Spleen (tissue), 11 donors: ENCODE results near the gene PSORS1C2. TPM values are rescaled to one million over a fixed set of nuclear protein-coding genes. Genes with fewer than 3 reads are reported as not detected.

Experiments used
- DNase-seq: peaks from one replicate; pipeline ENCODE4 v3.0.0-alpha.2; 2020
- H3K27ac ChIP-seq, 8 donors: fragments of 200-600 bp; sonication (generic) in 7 of 8; 1 replicate in 4 of 8; 2 replicates in 4 of 8; pipeline versions ENCODE4 v1.5.0 to v1.8.0; 2016 to 2021; ENCODE audit warnings: inconsistent platforms in 4 of 8, mild to moderate bottlenecking in 4 of 8, moderate library complexity in 1 of 8
- H3K27me3 ChIP-seq, 7 donors: fragments of 200-600 bp; sonication (generic) in 6 of 7; replicated peaks in 1 of 7; 1 replicate in 4 of 7; 2 replicates in 3 of 7; pipeline versions ENCODE4 v1.5.0 to v1.8.0; 2016 to 2021; ENCODE audit warnings: inconsistent platforms in 3 of 7, mild to moderate bottlenecking in 1 of 7
- H3K36me3 ChIP-seq, 6 donors: fragments of 200-600 bp; sonication (generic) in 5 of 6; 1 replicate in 4 of 6; 2 replicates in 2 of 6; pipeline versions ENCODE4 v1.5.0 to v1.8.0; 2016 to 2021; ENCODE audit warnings: inconsistent platforms in 2 of 6
- H3K4me1 ChIP-seq, 6 donors: fragments of 200-600 bp; sonication (generic) in 5 of 6; 1 replicate in 3 of 6; 2 replicates in 3 of 6; pipeline versions ENCODE4 v1.5.0 to v1.8.0; 2016 to 2021; ENCODE audit warnings: inconsistent platforms in 3 of 6
- H3K4me3 ChIP-seq, 8 donors: fragments of 200-600 bp; sonication (generic) in 7 of 8; 1 replicate in 4 of 8; 2 replicates in 4 of 8; pipeline versions ENCODE4 v1.5.0 to v1.8.0; 2016 to 2021; ENCODE audit warnings: inconsistent platforms in 4 of 8, mild to moderate bottlenecking in 4 of 8, moderate library complexity in 2 of 8
- H3K9me3 ChIP-seq, 8 donors: fragments of 200-600 bp; sonication (generic) in 7 of 8; 1 replicate in 4 of 8; 2 replicates in 4 of 8; pipeline versions ENCODE4 v1.5.0 to v1.8.0; 2016 to 2021; ENCODE audit warnings: inconsistent platforms in 4 of 8
- POLR2A ChIP-seq, 3 donors: fragments of 450-650 bp; IDR thresholded peaks; one replicate each; pipeline ENCODE4 v1.5.1; 2017; ENCODE audit warnings: antibody characterized with exemption in 3 of 3, mild to moderate bottlenecking in 1 of 3
- POLR2AphosphoS5 ChIP-seq, 3 donors: sonication (generic); formaldehyde crosslinking; IDR thresholded peaks; one replicate each; pipeline ENCODE4 v1.5.1; 2017; ENCODE audit warnings: antibody characterized with exemption in 3 of 3
- WGBS, 5 donors: extraction: QIAGEN DNeasy Blood & Tissue Kit in 3 of 5; methylation state at CpG; one replicate each; pipeline versions ENCODE4 v1.1.5 to v1.1.7; 2013 to 2018; 5-methylcytosine and 5-hydroxymethylcytosine counted together
- intact Hi-C: fragments of 100-400 bp; cut with DNase I; formaldehyde crosslinking; loops from one replicate; pipeline ENCODE4 v1.15.0; 2023; ENCODE audit warnings: low total_unique reads
- polyA plus RNA-seq, 3 donors: library from polyadenylated mRNA; stranded (reverse); fragments of 200-250 nt; gene quantifications; one replicate each; pipeline ENCODE4 v1.2.1, GENCODE V29; 2013
- total RNA-seq, 7 donors: library from RNA; depleted of rRNA in 3 of 7; stranded (reverse); fragments of >200 nt in 3 of 7; fragmentation: NEBNext Ultra II Directional in 4 of 7; extraction: Animal tissue kit (Norgen Biotek cat#: 25700) in 4 of 7; gene quantifications; one replicate each; pipeline versions ENCODE4 v1.1.0 to v1.2.1, GENCODE V29; 2016 to 2021
- TF ChIP-seq, protein P1 (sequence below), 11 experiments: fragments of 200-600 bp in 7 of 11; fragments of 450-650 bp in 4 of 11; sonication (generic) in 4 of 11; IDR thresholded peaks in 8 of 11; conservative IDR thresholded peaks in 3 of 11; 1 replicate in 7 of 11; 2 replicates in 4 of 11; pipeline versions ENCODE4 v1.4.0 to v1.8.0; 2016 to 2021; ENCODE audit warnings: antibody characterized with exemption in 11 of 11, inconsistent platforms in 4 of 11, mild to moderate bottlenecking in 1 of 11
- donor health status: healthy with polysubstance abuse.
- donor health status: DM: no; HTN: no; CAD: no; lungs with moderate emphysema.
- donor health status: DM: no; HTN: no; CAD: no.
- donor health status: Bipolar disorder and iron deficiency.
- donor health status: healthy.
- donor health status: DM: no; HTN: no; CAD: no.
- donor health status: DM: yes; HTN: yes; CAD: no.

Gene PSORS1C2
- total and polyA plus RNA-seq, 10 donors, result not detected

DNA sequence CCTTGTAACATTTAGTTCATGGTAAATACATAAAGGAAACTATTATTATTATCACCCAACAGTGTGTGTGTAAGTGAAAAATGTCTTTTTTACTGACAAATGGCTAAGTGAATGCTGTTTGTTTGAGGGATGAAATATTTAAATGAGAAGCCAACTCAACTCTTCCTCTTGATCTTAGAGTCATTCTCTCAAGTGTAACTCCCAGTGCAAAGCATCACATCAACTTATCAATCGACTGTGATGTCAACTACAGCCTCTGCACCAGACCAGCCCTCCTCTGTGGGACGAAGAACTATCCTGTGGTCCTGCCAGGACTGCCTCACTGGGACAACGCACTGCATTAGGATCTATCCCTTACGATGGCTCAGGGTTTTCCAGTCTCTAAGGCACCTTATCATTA lies 31.8 kb downstream of the PSORS1C2 start:
- H3K27me3 ChIP-seq, result peaks cover 0 to 32% (median 0%) of the 10 kb centered on the region in 7 donors
- no peak overlapping the region for H3K4me3 ChIP-seq
- no peak for DNase-seq
- no peaks in the 10 kb centered on the region for H3K4me1 ChIP-seq
- H3K9me3 ChIP-seq, result no peaks in the 10 kb centered on the region
- TF ChIP-seq POLR2A (IDR thresholded peaks at IDR 0.05), result no peak
- no peak for TF ChIP-seq POLR2AphosphoS5 (IDR thresholded peaks at IDR 0.05)
- TF ChIP-seq, protein P1, sequence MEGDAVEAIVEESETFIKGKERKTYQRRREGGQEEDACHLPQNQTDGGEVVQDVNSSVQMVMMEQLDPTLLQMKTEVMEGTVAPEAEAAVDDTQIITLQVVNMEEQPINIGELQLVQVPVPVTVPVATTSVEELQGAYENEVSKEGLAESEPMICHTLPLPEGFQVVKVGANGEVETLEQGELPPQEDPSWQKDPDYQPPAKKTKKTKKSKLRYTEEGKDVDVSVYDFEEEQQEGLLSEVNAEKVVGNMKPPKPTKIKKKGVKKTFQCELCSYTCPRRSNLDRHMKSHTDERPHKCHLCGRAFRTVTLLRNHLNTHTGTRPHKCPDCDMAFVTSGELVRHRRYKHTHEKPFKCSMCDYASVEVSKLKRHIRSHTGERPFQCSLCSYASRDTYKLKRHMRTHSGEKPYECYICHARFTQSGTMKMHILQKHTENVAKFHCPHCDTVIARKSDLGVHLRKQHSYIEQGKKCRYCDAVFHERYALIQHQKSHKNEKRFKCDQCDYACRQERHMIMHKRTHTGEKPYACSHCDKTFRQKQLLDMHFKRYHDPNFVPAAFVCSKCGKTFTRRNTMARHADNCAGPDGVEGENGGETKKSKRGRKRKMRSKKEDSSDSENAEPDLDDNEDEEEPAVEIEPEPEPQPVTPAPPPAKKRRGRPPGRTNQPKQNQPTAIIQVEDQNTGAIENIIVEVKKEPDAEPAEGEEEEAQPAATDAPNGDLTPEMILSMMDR (IDR thresholded peaks at IDR 0.05 in 8 of 11, conservative IDR thresholded peaks at IDR 0.05 in 3 of 11), result no peak
- H3K36me3 ChIP-seq, result no peaks in the 10 kb centered on the region
- intact Hi-C loops, result no loop called here
- H3K27ac ChIP-seq, result no peak overlapping the region
- 54 to 92% (median 73%) methylated on average over 4 of the region's 4 CpGs for WGBS, 5 donors

DNA sequence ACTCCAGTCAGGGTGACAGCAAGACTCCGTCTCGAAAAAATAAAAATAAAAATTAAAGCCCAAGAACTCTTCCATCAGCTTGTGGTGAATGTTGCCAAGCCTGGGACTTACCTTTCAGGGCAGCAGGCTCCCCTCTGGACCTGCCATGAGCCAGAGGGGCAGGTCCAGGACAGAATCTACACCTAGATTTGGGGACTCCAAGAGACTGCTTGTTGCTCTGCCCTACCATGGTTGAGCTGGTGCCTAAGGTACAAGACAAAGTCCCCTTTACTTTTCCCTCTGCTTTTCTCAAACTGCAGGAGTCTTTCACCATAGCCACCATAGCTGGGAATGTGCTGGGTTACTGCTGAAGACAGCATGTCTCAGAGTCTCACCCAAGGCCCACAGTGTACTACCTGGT lies 35.7 kb downstream of the PSORS1C2 start:
- H3K36me3 ChIP-seq, result no peaks in the 10 kb centered on the region
- H3K4me3 ChIP-seq, result no peak overlapping the region
- no peak for TF ChIP-seq POLR2A (IDR thresholded peaks at IDR 0.05)
- no peak for TF ChIP-seq POLR2AphosphoS5 (IDR thresholded peaks at IDR 0.05)
- TF ChIP-seq, protein P1 (IDR thresholded peaks at IDR 0.05 in 8 of 11, conservative IDR thresholded peaks at IDR 0.05 in 3 of 11), result no peak
- H3K4me1 ChIP-seq, result no peaks in the 10 kb centered on the region
- DNase-seq, result no peak
- no peaks in the 10 kb centered on the region for H3K9me3 ChIP-seq
- intact Hi-C loops, result no loop called here
- no peak overlapping the region for H3K27ac ChIP-seq
- 93 to 99% (median 97%) methylated on average over 2 of the region's 2 CpGs for WGBS, 5 donors
- no peaks in the 10 kb centered on the region for H3K27me3 ChIP-seq

DNA sequence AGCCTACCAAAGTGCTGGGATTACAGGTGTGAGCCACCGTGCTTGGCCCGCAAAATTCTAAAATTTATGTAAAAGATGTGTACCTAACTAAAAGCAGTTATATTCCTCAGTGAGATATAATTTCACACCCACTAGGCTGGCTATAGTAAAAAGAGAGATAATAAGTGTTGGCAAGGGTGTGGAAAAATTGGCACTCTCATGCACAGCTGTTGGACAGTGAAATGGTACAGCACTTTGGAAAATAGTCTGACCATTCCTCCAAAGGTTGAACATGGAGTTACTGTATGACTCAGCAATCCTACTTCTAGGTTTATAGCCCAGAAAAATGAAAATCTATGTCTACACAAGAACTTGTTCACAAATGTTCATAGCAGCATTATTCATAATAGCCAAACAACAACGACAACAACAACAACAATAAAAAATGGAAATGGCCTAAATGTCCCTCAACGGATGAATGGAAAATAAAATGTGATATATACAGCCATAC lies 40.4 kb downstream of the PSORS1C2 start:
- Histone ChIP-seq H3K36me3 (no peaks in the 10 kb centered on the region), H3K9me3 (no peaks in the 10 kb centered on the region), H3K4me3 (no peak overlapping the region), H3K4me1 (peaks cover 11 to 42% (median 30%) of the 10 kb centered on the region in 6 donors), H3K27me3 (no peaks in the 10 kb centered on the region), H3K27ac (no peak overlapping the region)
- TF ChIP-seq POLR2A (IDR thresholded peaks at IDR 0.05) (no peak), POLR2AphosphoS5 (IDR thresholded peaks at IDR 0.05) (no peak)
- TF ChIP-seq, protein P1 (IDR thresholded peaks at IDR 0.05 in 8 of 11, conservative IDR thresholded peaks at IDR 0.05 in 3 of 11), result no peak
- 86 to 97% (median 92%) methylated on average over 4 of the region's 4 CpGs for WGBS, 5 donors
- intact Hi-C loops, result no loop called here
- no peak for DNase-seq

DNA sequence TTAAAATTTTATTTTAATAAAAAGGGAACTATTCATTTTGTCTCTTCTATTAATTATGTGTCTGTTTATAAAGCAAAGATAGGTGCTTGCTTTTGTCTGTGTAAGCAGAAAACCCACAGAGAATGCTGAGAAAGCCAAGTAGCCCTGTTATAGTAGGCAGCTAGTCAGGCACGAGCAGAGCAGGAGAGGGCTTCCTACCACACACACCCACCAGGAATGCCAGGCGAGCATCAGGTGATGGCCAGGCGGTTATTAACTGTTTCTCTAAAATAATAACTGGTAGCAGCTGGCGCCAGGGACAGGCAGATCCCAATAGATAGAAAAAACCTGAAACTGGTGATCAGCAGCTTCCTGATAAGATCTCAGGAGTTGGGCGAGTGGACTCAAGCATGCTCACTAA lies 42.2 kb downstream of the PSORS1C2 start:
- TF ChIP-seq POLR2AphosphoS5 (IDR thresholded peaks at IDR 0.05) (no peak), POLR2A (IDR thresholded peaks at IDR 0.05) (no peak)
- TF ChIP-seq, protein P1 (IDR thresholded peaks at IDR 0.05 in 8 of 11, conservative IDR thresholded peaks at IDR 0.05 in 3 of 11), result no peak
- H3K27ac ChIP-seq, result no peak overlapping the region
- intact Hi-C loops, result no loop called here
- H3K36me3 ChIP-seq, result no peaks in the 10 kb centered on the region
- DNase-seq, result no peak
- no peaks in the 10 kb centered on the region for H3K9me3 ChIP-seq
- WGBS, 5 donors, result 60 to 78% (median 72%) methylated on average over 5 of the region's 5 CpGs
- H3K27me3 ChIP-seq, result no peaks in the 10 kb centered on the region
- no peak overlapping the region for H3K4me3 ChIP-seq
- peaks cover 11 to 45% (median 30%) of the 10 kb centered on the region in 6 donors for H3K4me1 ChIP-seq
